A549 (cell line): ENCODE measurements around the gene GHRHR. TPM values are rescaled to one million over a fixed set of nuclear protein-coding genes. Genes with fewer than 3 reads are reported as not detected.
A peak's percentile ranks its signal among the peaks of the same experiment; 100 is the strongest.

ENCODE experiments used
- ATAC-seq, 2 experiments: fragments of 200-7000 bp in 1 of 2; fragments of >200 bp in 1 of 2; cut with Nextera tagmentation in 1 of 2; cut with Tn5 transposase in 1 of 2; 3 replicates each; pipeline versions ENCODE4 v1.8.0 to v1.9.1; 2018 to 2020; ENCODE audit warnings: mild to moderate bottlenecking in 1 of 2, moderate library complexity in 1 of 2
- CTCF ChIA-PET: fragments of 300-600 bp; sonication (Branson Sonifier 250); formaldehyde crosslinking; extraction: SDS; loops from one replicate; lab custom pipeline; 2021; ENCODE audit warnings: antibody characterized with exemption, inconsistent platforms; lab: Yijun Ruan, JAX
- POLR2A ChIA-PET: fragments of 350-600 bp; formaldehyde crosslinking; extraction: SDS; loops from one replicate; lab custom pipeline; 2021; ENCODE audit warnings: antibody characterized with exemption, inconsistent platforms; lab: Yijun Ruan, JAX
- DNase-seq, 2 experiments: peaks; one replicate each; pipeline versions ENCODE4 v3.0.0 to v3.0.0-alpha.2; 2011 to 2016; ENCODE audit warnings: low read depth in 1 of 2, low spot score in 1 of 2
- FAIRE-seq: peaks from 2 replicates; lab custom pipeline; 2011; peaks lifted over from hg19 to GRCh38; lab: Jason Lieb, UNC
- H3K27ac ChIP-seq, 2 experiments: fragments of >200 bp; sonication (Bioruptor Twin); formaldehyde crosslinking; 3 replicates each; pipeline ENCODE4 v1.5.1; 2016 to 2017
- H3K4me1 ChIP-seq: fragments of >200 bp; sonication (Bioruptor Twin); formaldehyde crosslinking; 3 replicates; pipeline ENCODE4 v1.6.1; 2016
- H3K4me2 ChIP-seq: fragments of >200 bp; sonication (Bioruptor Twin); formaldehyde crosslinking; 3 replicates; pipeline ENCODE4 v1.6.1; 2016
- H3K4me3 ChIP-seq: fragments of >200 bp; sonication (Bioruptor Twin); formaldehyde crosslinking; 3 replicates; pipeline ENCODE4 v1.5.1; 2016
- H3K9me3 ChIP-seq: fragments of >200 bp; sonication (Bioruptor Twin); formaldehyde crosslinking; 3 replicates; pipeline ENCODE4 v1.6.1; 2016
- BHLHE40 ChIP-seq: IDR thresholded peaks from 2 replicates; pipeline ENCODE4 v1.6.1; 2012; ENCODE audit warnings: low read depth, low read length, inconsistent platforms
- CBX2 ChIP-seq: fragments of 200-600 bp; sonication (generic); IDR thresholded peaks from 2 replicates; pipeline ENCODE4 v1.6.1; 2016; ENCODE audit warnings: low read depth, mild to moderate bottlenecking, borderline replicate concordance
- CBX8 ChIP-seq: fragments of 200-600 bp; sonication (generic); IDR thresholded peaks from 2 replicates; pipeline ENCODE4 v1.6.1; 2016
- E2F6 ChIP-seq: IDR thresholded peaks from 2 replicates; pipeline ENCODE4 v1.6.1; 2012; ENCODE audit warnings: low read depth, borderline replicate concordance
- FOSB ChIP-seq: fragments of 250-450 bp; sonication (Bioruptor Pico); IDR thresholded peaks from 2 replicates; pipeline ENCODE4 v1.5.0; 2020; ENCODE audit warnings: mild to moderate bottlenecking, moderate library complexity
- GATA3 ChIP-seq: IDR thresholded peaks from 2 replicates; pipeline ENCODE4 v1.6.1; 2012; ENCODE audit warnings: borderline replicate concordance
- HES2 ChIP-seq: fragments of >200 bp; sonication (Bioruptor Twin); formaldehyde crosslinking; IDR thresholded peaks from 2 replicates; pipeline ENCODE4 v1.6.1; 2016
- HEYL ChIP-seq: fragments of 250-450 bp; sonication (Bioruptor Pico); IDR thresholded peaks from 2 replicates; pipeline ENCODE4 v1.8.0; 2021; ENCODE audit warnings: mild to moderate bottlenecking, moderate library complexity
- HOXB13 ChIP-seq: fragments of 250-450 bp; sonication (Bioruptor Pico); IDR thresholded peaks from 2 replicates; pipeline ENCODE4 v1.5.0; 2020; ENCODE audit warnings: low read depth, mild to moderate bottlenecking, moderate library complexity
- HOXB5 ChIP-seq: fragments of 250-450 bp; sonication (Bioruptor Pico); IDR thresholded peaks from 2 replicates; pipeline ENCODE4 v1.5.0; 2020; ENCODE audit warnings: mild to moderate bottlenecking, moderate library complexity
- JUN ChIP-seq, 2 experiments: fragments of >200 bp; sonication (Bioruptor Twin); formaldehyde crosslinking; IDR thresholded peaks; 2 replicates in 1 of 2; 3 replicates in 1 of 2; pipeline ENCODE4 v1.6.1; 2016 to 2017
- MAX ChIP-seq: IDR thresholded peaks from 2 replicates; pipeline ENCODE4 v1.6.1; 2012
- MAZ ChIP-seq: fragments of 150-350 bp; IDR thresholded peaks from 2 replicates; pipeline ENCODE4 v1.6.1; 2014; ENCODE audit warnings: antibody characterized with exemption, low read depth, low read length, borderline replicate concordance
- NR3C1 ChIP-seq: fragments of >200 bp; sonication (Bioruptor Twin); formaldehyde crosslinking; IDR thresholded peaks from 3 replicates; pipeline ENCODE4 v1.6.1; 2017
- PHF8 ChIP-seq: fragments of 200-600 bp; sonication (generic); IDR thresholded peaks from 2 replicates; pipeline ENCODE4 v1.6.1; 2016; ENCODE audit warnings: low read depth, mild to moderate bottlenecking, antibody characterized with exemption, moderate library complexity, borderline replicate concordance
- POLR2A ChIP-seq: IDR thresholded peaks from 2 replicates; pipeline ENCODE4 v1.6.1; 2012; ENCODE audit warnings: mild to moderate bottlenecking, low read length
- RAD21 ChIP-seq, 2 experiments: fragments of >200 bp in 1 of 2; sonication (Bioruptor Twin) in 1 of 2; formaldehyde crosslinking in 1 of 2; IDR thresholded peaks in 1 of 2; conservative IDR thresholded peaks in 1 of 2; 2 replicates in 1 of 2; 3 replicates in 1 of 2; pipeline ENCODE4 v1.6.1; 2012 to 2018; ENCODE audit warnings: inconsistent platforms in 1 of 2
- REST ChIP-seq: fragments of 200-600 bp; sonication (generic); IDR thresholded peaks from 2 replicates; pipeline ENCODE4 v1.6.1; 2016; ENCODE audit warnings: antibody characterized with exemption, mild to moderate bottlenecking, moderate library complexity
- RFX5 ChIP-seq: fragments of 450-650 bp; IDR thresholded peaks from 2 replicates; pipeline ENCODE4 v1.7.1; 2014; ENCODE audit warnings: antibody characterized with exemption, mild to moderate bottlenecking, moderate library complexity
- ZC3H11A ChIP-seq: fragments of 450-650 bp; IDR thresholded peaks from 2 replicates; pipeline ENCODE4 v1.6.1; 2014; ENCODE audit warnings: antibody characterized with exemption, mild to moderate bottlenecking
- ZNF302 ChIP-seq: fragments of 250-450 bp; sonication (Bioruptor Pico); IDR thresholded peaks from 2 replicates; pipeline ENCODE4 v1.9.0; 2021; ENCODE audit warnings: inconsistent platforms, mild to moderate bottlenecking, moderate library complexity
- WGBS: methylation state at CpG from one replicate; pipeline ENCODE4 v1.1.6; 2017; ENCODE audit errors: missing lambda C conversion rate; 5-methylcytosine and 5-hydroxymethylcytosine counted together
- polyA plus RNA-seq, 4 experiments: library from polyadenylated mRNA; depleted of rRNA in 3 of 4; stranded (reverse); fragments of >200 nt; fragmentation: RNase III in 1 of 4; extraction: RNeasy Plus Mini Kit Qiagen cat#74134 plus additional on column Dnase treatment in 1 of 4; gene quantifications; 2 replicates in 3 of 4; 3 replicates in 1 of 4; pipeline ENCODE4 v1.2.3, GENCODE V29; 2011 to 2017

Gene GHRHR
- polyA plus RNA-seq, 2 of the 4 experiments (the other 2 are of a cell fraction): not detected

- Histone ChIP-seq H3K4me2 (no peak overlapping the region), H3K27ac (no peak overlapping the region), H3K9me3 (no peaks in the 10 kb centered on the region)
- 82% methylated on average over 11 of the region's 11 CpGs for WGBS
- peak; percentile 11 to 19; a peak in 3 of 6 replicates for ATAC-seq
- DNase-seq: no peak
- CTCF ChIA-PET: no interaction called here
- TF ChIP-seq MAZ (no peak), CBX8 (no peak), ZC3H11A (no peak), HOXB5 (CRISPR knock-in tag) (no peak), GATA3 (no peak), RAD21 (conservative IDR thresholded peaks at IDR 0.05 in 1 of 2, IDR thresholded peaks at IDR 0.05 in 1 of 2) (no peak), CBX2 (no peak), PHF8 (no peak), POLR2A (no peak), FOSB (CRISPR knock-in tag) (no peak), ZNF302 (CRISPR knock-in tag) (no peak)
- TF ChIP-seq, all 56 proteins: peak for 0
- Histone ChIP-seq H3K4me3 (no peak overlapping the region), H3K4me1 (peaks cover 9% of the 10 kb centered on the region; the same call in 2 of the 3 replicates)
- POLR2A ChIA-PET: no interaction called here
- FAIRE-seq: no peak
Measured at GRCh38 chr7:30915005-30915601, 48.6 kb upstream of the GHRHR start.

GRCh38 chr7:30915751-30916150 lies 48.0 kb upstream of the GHRHR start:
- no peak for TF ChIP-seq JUN (IDR thresholded peaks at IDR 0.05)
- TF ChIP-seq RFX5: no peak
- TF ChIP-seq E2F6: no peak
- TF ChIP-seq NR3C1: no peak
- no peak overlapping the region for H3K4me2 ChIP-seq
- no peak for DNase-seq
- H3K4me3 ChIP-seq: no peak overlapping the region
- H3K4me1 ChIP-seq: peaks cover 13% of the 10 kb centered on the region; the same call in 2 of the 3 replicates
- H3K27ac ChIP-seq: no peak overlapping the region
- FAIRE-seq: no peak
- no peak for ATAC-seq
- H3K9me3 ChIP-seq: no peaks in the 10 kb centered on the region
- CTCF ChIA-PET: interaction anchor here (1.0 kb wide), 1 partner anchor 23 kb away, joined by 5 read pairs; no protein-coding TSS in a partner anchor
- WGBS: 69% methylated on average over 6 of the region's 6 CpGs
- POLR2A ChIA-PET: no interaction called here

GRCh38 chr7:30916255-30916654 lies 47.5 kb upstream of the GHRHR start:
- Histone ChIP-seq H3K4me3 (no peak overlapping the region), H3K9me3 (no peaks in the 10 kb centered on the region), H3K27ac (no peak overlapping the region), H3K4me2 (no peak overlapping the region), H3K4me1 (peaks cover 18% of the 10 kb centered on the region)
- FAIRE-seq: no peak
- CTCF ChIA-PET: interaction anchor here (0.9 to 1.0 kb wide), 2 partner anchors 22 to 67 kb away, joined by 3 to 5 read pairs; no protein-coding TSS in a partner anchor
- ATAC-seq: no peak
- POLR2A ChIA-PET: no interaction called here
- no peak for DNase-seq
- no CpG with 5 or more reads among the region's 3 CpGs for WGBS
- TF ChIP-seq HES2: no peak
- no peak for TF ChIP-seq CBX8
- TF ChIP-seq MAX: no peak
- TF ChIP-seq REST: no peak
- no peak for TF ChIP-seq HEYL (CRISPR knock-in tag)
- TF ChIP-seq HOXB13 (CRISPR knock-in tag): no peak
- no peak for TF ChIP-seq BHLHE40
